T-helper 1 cell treated with Interleukin-12 subunit alpha and Interleukin-12 subunit beta and Interleukin-4 antibody, amounts not matched to agents 30 μg/mL and 1 μg/mL, for 36 hours (primary cell): ENCODE data around the gene ANKS1A.

Source experiments
- H3K27ac Mint-ChIP-seq: one replicate; pipeline ENCODE4 v1.8.0; 2021; ENCODE audit warnings: mild to moderate bottlenecking, mixed read lengths
- H3K27me3 Mint-ChIP-seq: one replicate; pipeline ENCODE4 v1.8.0; 2021; ENCODE audit warnings: low read depth, mixed read lengths
- H3K36me3 Mint-ChIP-seq: one replicate; pipeline ENCODE4 v1.8.0; 2021; ENCODE audit warnings: low read depth, mixed read lengths
- H3K4me1 Mint-ChIP-seq: one replicate; pipeline ENCODE4 v1.8.0; 2021; ENCODE audit warnings: low read depth, mixed read lengths
- H3K4me3 Mint-ChIP-seq: one replicate; pipeline ENCODE4 v1.8.0; 2021; ENCODE audit warnings: mild to moderate bottlenecking, moderate library complexity, mixed read lengths
- H3K9me3 Mint-ChIP-seq: one replicate; pipeline ENCODE4 v1.8.0; 2021; ENCODE audit warnings: mixed read lengths

The ANKS1A gene

DNA sequence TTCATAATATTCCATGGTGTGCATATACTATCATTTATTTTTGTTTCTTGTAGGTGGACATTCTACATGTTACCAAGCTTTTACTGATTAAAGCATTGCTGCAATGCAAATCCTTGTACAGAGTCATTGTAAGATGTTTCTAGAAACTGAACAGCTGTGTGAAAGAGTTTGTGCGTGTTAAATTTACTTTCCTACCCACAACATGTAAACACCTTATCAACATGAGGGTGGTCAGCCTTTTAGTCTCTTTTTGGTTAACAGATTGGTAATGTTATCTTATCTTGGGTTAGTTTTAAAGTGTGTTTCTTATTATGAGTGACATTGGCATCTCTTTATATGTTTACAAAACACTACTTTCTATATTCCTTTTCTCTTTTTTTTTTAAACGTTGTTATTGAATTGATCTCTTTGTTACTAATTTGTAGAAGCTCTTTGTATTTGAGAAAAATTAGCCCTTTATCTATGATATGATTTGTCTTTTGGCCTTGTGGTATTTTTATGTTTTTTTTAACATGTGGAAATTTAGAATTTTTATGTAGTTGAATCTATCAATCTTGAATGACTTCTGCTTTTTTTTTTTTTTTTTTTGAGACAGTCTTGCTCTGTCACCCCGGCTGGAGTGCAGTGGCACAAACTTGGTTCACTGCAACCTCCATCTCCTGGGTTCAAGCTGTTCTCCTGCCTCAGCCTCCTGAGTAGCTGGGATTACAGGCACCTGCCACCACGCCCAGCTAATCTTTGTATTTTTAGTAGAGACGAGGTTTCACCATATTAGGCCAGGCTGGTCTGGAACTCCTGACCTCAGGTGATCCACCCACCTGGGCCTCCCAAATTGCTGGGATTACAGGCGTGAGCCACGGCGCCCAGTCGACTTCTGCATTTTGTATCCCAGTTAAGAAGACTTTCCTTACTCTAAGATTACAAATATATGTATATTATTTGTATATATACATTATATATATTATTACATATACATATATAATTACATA is 140.0 kb downstream of the ANKS1A start:
- Mint-ChIP-seq H3K27me3 (no peaks in the 10 kb centered on the region), H3K9me3 (no peaks in the 10 kb centered on the region), H3K36me3 (no peaks in the 10 kb centered on the region), H3K27ac (no peak overlapping the region), H3K4me1 (no peaks in the 10 kb centered on the region), H3K4me3 (no peak overlapping the region)

DNA sequence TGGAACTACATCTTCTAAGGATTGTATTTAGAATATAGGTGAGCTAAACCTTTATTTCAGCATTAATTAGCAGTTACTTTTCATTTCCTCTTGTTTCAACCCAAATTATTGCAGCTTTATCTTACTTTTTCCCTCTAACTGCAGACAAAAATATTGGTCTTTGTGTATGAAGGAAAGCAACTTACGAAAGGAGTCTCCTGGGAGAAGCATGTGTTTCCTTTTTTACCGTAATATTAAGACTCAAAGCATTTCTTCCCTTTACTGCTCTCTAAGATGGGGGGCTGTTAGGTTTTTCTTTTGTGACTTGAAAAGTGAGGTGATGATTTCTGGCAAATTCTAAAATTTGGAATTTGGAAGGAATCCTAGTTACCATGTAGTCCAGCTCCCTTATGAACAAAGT is 141.0 kb downstream of the ANKS1A start:
- H3K4me1 Mint-ChIP-seq = no peaks in the 10 kb centered on the region
- H3K27ac Mint-ChIP-seq = no peak overlapping the region
- H3K36me3 Mint-ChIP-seq = no peaks in the 10 kb centered on the region
- H3K4me3 Mint-ChIP-seq = no peak overlapping the region
- no peaks in the 10 kb centered on the region for H3K27me3 Mint-ChIP-seq
- H3K9me3 Mint-ChIP-seq = no peaks in the 10 kb centered on the region

DNA sequence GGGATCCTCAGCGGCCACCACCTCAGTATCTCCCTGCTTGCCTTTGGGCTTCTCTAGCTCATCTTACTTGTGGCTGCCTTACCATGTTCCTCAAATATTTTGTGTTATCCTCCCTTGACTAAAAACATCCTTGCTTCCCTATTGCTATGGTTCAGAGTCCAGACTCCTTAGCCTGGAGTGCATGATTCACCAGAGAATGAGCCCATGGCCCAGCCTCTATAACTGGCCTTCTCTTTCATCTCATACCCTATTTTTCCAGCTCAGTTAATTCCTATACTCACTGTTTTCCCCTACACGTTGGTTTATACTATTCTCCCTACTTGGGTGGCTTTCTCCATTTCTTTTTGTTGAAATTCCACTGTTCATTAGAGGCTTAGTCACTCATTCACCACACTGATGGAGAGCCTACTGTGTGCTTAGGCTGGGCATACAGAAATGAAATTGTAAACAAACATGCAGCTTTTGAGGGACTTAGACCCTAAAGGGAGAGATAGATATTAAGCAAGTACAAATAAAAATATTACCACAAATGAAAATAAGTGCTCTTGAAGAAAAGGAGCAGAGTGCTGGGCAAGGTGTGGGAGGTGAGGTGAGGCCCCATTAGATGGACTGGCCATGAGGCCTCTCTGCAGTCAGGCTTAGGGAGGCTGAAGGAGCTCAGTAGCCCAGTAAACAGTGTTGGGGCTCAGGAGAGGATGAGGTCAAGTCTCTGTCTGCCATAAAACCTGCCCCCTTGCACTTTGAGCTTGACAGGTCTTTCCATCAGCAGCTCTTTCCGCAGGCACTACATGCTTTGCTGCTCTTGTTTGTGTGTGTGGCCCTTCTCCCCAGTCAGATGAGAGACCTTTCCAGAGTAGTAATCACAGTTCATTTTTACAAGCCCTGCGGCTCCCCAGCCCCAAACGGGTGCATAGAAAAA is 142.8 kb downstream of the ANKS1A start:
- no peaks in the 10 kb centered on the region for H3K27me3 Mint-ChIP-seq
- no peaks in the 10 kb centered on the region for H3K36me3 Mint-ChIP-seq
- H3K4me1 Mint-ChIP-seq = no peaks in the 10 kb centered on the region
- H3K9me3 Mint-ChIP-seq = no peaks in the 10 kb centered on the region
- H3K27ac Mint-ChIP-seq = no peak overlapping the region
- H3K4me3 Mint-ChIP-seq = no peak overlapping the region

DNA sequence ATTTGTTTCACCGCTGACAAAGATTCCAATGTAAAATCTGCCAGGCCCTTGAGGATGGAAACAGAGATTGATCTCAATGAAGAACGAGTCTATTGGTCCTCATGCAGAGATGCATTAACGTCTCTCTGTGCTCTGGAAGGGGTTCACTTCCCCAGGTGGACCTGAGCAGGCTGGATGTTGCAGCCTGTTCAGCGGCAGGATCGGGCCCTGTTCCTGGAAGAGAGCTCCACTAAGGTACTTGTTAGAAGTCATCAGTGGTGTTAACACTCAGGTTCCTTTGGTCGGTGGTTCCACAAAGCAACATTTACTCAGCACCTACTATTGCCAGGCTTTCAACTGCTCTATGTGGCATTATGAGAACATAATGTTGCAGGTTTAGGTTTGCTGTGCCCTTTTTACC is 144.6 kb downstream of the ANKS1A start:
- H3K9me3 Mint-ChIP-seq = no peaks in the 10 kb centered on the region
- H3K27me3 Mint-ChIP-seq = no peaks in the 10 kb centered on the region

DNA sequence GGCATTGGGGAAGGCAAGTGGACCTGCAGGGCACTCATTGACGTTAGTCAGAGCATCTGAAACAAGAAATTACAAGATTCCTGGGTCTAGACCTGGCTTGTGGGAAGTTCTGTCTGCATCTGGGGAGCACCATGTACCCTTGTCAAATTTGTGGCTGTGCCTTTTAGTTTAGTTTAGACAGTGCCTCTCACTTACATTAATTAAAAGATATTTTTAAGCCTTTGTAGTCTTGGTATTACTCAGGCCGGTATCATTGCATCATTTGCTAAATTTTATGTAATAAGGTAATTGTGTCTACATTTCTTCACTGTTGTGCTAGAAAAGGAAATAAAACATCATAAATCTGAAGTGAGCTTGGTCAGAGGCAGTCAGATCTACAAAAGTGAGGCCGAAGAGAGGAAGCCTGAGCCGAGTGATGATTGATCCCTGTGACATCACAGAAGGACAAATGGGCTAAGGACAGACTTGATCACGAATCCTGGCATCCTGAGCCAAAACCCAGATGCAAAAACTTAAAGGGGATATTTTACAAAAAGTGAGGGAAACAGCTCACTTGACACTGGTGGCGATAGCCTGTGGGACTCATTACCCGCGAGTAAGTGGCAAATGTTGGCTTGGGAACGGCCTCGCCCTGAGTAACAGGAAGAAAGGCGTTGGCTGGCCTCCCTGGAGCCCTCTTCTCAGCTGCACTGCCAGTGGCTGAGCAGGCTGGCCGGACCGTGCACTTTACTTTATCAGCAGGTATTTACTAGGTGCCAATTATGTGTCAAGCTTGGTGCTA is 145.5 kb downstream of the ANKS1A start:
- no peaks in the 10 kb centered on the region for H3K9me3 Mint-ChIP-seq
- no peak overlapping the region for H3K27ac Mint-ChIP-seq
- H3K4me3 Mint-ChIP-seq = no peak overlapping the region
- peaks cover 2% of the 10 kb centered on the region for H3K36me3 Mint-ChIP-seq
- H3K4me1 Mint-ChIP-seq = no peaks in the 10 kb centered on the region
- H3K27me3 Mint-ChIP-seq = no peaks in the 10 kb centered on the region

More for the DNA sequence above, 144.6 kb downstream of the ANKS1A start:
- no peaks in the 10 kb centered on the region for H3K4me1 Mint-ChIP-seq
- no peak overlapping the region for H3K4me3 Mint-ChIP-seq
- peaks cover 2% of the 10 kb centered on the region for H3K36me3 Mint-ChIP-seq
- H3K27ac Mint-ChIP-seq = no peak overlapping the region

DNA sequence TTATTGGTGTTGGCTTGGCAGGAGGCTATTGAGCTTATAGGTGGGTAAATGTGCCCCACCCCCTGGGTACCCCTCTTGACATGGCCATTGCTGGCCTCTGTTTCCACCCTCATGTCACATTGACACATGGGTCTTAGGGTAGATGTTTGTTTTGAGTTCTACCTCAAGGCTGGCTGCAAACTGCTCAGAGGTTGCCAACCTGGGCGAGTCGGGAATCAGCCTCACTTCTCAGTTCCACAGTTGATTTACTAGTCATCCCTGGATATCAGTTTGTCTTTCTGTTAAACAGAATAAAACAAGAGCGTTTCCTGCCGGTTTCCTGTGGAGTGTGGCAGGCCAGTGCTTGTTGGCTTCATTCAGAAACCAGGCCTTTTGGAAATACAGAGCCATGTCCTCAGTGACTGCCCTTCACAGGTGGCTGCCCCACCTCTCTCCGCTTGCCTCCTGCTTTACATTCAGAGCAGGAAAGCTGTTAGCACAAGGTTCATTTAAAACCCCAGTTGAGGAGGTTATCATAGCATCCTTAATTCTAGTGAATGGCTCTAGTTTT is 146.5 kb downstream of the ANKS1A start:
- H3K9me3 Mint-ChIP-seq = no peaks in the 10 kb centered on the region
- H3K27me3 Mint-ChIP-seq = no peaks in the 10 kb centered on the region
- no peak overlapping the region for H3K4me3 Mint-ChIP-seq
- H3K27ac Mint-ChIP-seq = no peak overlapping the region
- H3K4me1 Mint-ChIP-seq = no peaks in the 10 kb centered on the region
- peaks cover 2% of the 10 kb centered on the region for H3K36me3 Mint-ChIP-seq

DNA sequence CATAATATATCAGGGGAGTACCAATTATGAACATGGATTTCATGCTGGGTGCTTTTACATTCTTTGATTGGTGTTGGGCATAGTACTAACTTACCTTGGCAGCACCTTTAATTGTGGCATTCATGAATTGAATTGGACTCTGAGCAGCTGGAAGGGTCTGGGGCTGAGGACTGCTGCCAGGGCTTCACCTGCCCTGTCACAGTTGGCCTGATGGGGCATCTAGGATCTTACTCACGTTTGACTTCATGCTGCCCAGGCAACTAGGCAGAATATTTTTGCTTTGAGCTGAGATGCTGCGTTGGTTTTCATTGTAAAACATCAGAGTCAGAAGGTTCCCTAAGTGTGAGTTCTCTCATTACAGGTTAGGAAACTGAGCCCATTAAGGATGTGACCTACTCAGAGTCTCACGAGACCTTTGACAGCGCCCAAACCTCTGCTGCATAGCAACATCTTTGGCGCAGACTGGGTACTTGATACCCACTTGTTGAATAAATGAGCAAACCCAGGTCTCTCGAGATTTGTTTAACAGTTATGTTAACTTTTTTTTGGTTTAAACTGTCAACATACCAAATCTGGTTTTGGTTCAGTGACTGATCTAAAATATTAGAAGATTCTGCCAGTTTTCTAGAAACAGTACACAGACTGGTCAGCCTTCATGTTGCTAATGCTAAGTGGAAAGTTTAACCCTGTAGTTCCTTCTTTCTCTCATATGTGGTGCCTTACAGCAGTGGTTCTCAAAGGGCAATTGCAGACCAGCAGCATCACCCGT is 147.2 kb downstream of the ANKS1A start:
- H3K27ac Mint-ChIP-seq = no peak overlapping the region
- H3K4me3 Mint-ChIP-seq = no peak overlapping the region
- no peaks in the 10 kb centered on the region for H3K4me1 Mint-ChIP-seq
- H3K9me3 Mint-ChIP-seq = no peaks in the 10 kb centered on the region
- H3K36me3 Mint-ChIP-seq = peaks cover 2% of the 10 kb centered on the region
- no peaks in the 10 kb centered on the region for H3K27me3 Mint-ChIP-seq

DNA sequence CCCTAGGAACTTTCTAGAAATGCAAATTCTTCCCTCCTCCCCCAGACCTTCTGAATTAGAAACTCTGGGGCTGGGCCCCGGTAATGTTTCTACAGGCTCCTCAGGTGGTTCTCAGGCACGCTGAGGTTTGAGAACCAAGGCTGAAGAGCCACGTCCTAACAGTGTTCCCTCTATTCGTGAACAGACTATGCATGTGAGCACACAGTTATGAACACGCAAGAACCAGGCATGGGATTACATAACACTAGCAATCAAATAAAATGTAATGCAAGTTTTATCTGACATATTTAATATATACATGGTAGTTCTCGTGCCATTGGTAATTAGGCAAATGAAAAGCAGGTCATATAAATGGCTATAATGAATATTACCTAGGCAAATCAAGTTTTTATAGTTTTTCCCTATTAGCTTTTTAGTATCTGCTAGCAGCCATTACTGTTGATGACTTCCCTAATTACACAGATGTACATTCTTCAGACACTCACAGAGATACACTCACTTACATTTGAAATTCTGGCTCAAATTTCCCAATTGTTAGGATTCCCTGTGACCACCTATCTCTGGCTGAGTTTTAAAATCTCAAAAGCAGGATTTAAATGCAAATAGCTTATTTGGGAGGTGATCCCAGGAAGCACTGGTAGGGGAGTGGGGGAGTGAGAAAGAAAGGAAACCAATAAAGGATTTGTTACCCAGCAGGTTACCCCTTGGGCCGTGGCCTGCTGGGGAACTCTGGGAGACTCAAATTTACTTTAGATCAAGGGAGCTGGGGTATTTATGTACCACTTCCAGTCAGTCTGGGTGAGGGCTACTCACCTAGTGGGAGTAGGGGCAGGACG is 148.0 kb downstream of the ANKS1A start:
- Mint-ChIP-seq H3K4me3 (no peak overlapping the region), H3K27ac (no peak overlapping the region), H3K36me3 (peaks cover 2% of the 10 kb centered on the region), H3K9me3 (no peaks in the 10 kb centered on the region), H3K4me1 (no peaks in the 10 kb centered on the region), H3K27me3 (no peaks in the 10 kb centered on the region)

DNA sequence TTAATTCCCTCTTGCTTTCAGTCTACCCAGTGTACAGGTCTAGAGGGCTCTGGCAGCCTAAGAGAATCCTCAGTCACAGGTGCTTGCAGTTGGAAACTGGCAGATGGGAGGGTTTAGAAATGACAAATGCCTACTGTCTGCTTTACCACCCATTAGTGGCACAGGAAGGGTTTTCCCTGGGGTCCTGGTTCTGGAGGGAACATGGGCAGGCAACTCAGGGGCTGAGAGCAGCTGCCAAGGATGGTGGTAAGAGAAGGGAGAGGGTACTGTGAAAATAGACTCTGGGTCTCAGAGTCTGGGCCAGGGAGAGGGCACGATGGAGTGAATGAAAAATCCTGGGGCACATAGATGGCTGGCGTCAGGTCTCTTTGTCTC is 148.6 kb downstream of the ANKS1A start:
- no peaks in the 10 kb centered on the region for H3K4me1 Mint-ChIP-seq
- peaks cover 2% of the 10 kb centered on the region for H3K36me3 Mint-ChIP-seq
- H3K27me3 Mint-ChIP-seq = no peaks in the 10 kb centered on the region
- no peaks in the 10 kb centered on the region for H3K9me3 Mint-ChIP-seq
- H3K27ac Mint-ChIP-seq = no peak overlapping the region
- no peak overlapping the region for H3K4me3 Mint-ChIP-seq

DNA sequence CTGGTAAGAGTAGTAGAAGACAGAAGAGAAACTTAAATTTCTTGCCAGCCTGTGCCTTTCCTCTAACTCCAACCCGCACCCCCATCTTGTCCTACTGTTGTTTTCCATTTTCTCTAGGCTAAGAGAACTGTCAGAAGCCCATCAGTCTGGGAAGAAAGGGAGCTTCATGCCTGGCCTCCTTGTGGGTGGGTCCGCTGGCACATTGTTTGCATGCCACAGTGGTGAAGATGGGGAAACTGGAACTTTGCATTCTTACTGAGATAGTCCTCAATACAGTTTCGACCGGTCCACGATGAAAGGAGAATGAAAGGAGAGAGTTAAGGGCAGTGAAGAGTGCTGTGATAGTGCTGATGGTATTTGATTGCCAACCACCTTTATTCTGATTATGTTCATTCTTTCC is 149.0 kb downstream of the ANKS1A start:
- no peak overlapping the region for H3K27ac Mint-ChIP-seq
- peaks cover 2% of the 10 kb centered on the region for H3K36me3 Mint-ChIP-seq
- H3K27me3 Mint-ChIP-seq = no peaks in the 10 kb centered on the region
- no peak overlapping the region for H3K4me3 Mint-ChIP-seq
- no peaks in the 10 kb centered on the region for H3K9me3 Mint-ChIP-seq
- H3K4me1 Mint-ChIP-seq = no peaks in the 10 kb centered on the region

DNA sequence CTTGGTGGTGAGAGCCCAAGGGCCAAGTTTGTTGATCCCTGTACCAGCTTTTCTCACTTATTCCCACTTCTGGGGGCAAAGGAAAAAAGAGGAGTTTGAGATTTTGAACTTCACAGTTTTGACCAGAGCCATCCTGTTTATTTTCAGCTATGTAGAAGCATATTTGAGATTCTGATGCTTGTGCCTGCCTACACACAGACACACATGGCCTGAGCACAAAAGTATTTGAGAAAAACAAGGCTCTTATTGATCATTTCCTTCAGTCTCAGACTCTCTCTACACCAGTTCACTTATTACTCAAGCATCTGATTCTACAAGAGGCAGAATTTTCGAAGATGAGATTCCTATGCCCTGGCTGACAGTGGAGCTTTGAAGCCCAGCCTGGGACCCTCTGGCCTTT is 151.3 kb downstream of the ANKS1A start:
- no peaks in the 10 kb centered on the region for H3K27me3 Mint-ChIP-seq
- H3K9me3 Mint-ChIP-seq = no peaks in the 10 kb centered on the region
- peaks cover 2% of the 10 kb centered on the region for H3K36me3 Mint-ChIP-seq
- no peak overlapping the region for H3K4me3 Mint-ChIP-seq
- H3K4me1 Mint-ChIP-seq = no peaks in the 10 kb centered on the region
- H3K27ac Mint-ChIP-seq = no peak overlapping the region

DNA sequence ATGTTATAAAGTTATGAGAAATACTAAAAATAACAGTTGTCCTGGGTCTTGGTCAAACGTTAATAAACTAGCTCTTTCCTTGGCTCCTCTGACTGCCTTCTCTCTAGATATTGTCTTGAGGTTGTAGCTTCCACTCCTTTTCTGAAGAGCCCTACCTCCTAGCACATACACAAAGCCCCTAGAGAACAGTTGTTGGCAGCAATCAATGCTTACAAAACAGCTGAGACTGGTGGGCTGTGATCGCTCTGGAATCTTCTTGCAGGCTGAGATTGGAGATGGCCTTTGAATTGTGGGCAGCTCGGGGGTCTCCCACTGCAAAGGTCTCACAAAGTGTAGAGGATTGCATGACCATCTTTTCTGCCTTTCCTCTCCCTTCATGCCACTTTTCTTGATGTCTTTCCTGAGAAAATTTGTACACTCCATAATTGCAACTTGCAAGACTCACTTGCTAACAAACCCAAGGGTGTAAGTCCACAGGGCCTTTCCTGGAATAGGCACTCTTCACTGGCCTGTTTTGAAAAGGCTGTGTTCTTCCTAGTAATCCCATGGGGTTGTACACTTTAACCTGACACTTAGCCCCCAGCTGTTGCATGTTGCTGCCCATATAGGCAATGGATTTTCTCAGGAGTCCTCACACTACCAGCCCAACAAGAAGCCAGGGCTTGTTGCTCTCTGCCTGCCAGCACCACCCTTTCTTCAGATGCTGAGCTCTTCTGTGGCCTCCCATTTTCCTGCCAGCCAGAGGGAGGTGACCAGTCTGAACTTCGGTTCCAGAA is 152.2 kb downstream of the ANKS1A start:
- H3K9me3 Mint-ChIP-seq = no peaks in the 10 kb centered on the region
- no peak overlapping the region for H3K4me3 Mint-ChIP-seq
- no peak overlapping the region for H3K27ac Mint-ChIP-seq
- H3K27me3 Mint-ChIP-seq = no peaks in the 10 kb centered on the region
- peaks cover 2% of the 10 kb centered on the region for H3K36me3 Mint-ChIP-seq
- H3K4me1 Mint-ChIP-seq = no peaks in the 10 kb centered on the region
